IMR-90 (cell line): ENCODE measurements around the gene TREML2. TPM values are rescaled to one million over a fixed set of nuclear protein-coding genes. Genes with fewer than 3 reads are reported as not detected.

Experiments
- ATAC-seq: fragments of 200-7000 bp; cut with Tn5 transposase; 2 replicates; pipeline ENCODE4 v1.9.1; 2020; ENCODE audit warnings: low read depth, mild to moderate bottlenecking, moderate library complexity
- BruUV-seq: library from RNA; stranded (reverse); fragments of 400-500 nt; replicated peaks from 2 replicates; lab custom pipeline; 2021; lab: Mats Ljungman, UMichigan
- CTCF ChIA-PET: fragments of 300-600 bp; formaldehyde crosslinking; extraction: SDS; loops from one replicate; lab custom pipeline; 2021; ENCODE audit warnings: antibody characterized with exemption; lab: Yijun Ruan, JAX
- POLR2A ChIA-PET: fragments of 300-600 bp; sonication (Branson Sonifier 250); formaldehyde crosslinking; loops from one replicate; lab custom pipeline; 2022; ENCODE audit warnings: antibody characterized with exemption; ENCODE audit not compliant: unreplicated experiment; lab: Charles Lee
- DNase-seq: peaks from one replicate; pipeline ENCODE4 v3.0.0; 2013
- H2AFZ ChIP-seq: replicated peaks from 2 replicates; pipeline ENCODE3; 2013; ENCODE audit warnings: low read length, mild to moderate bottlenecking; ENCODE audit not compliant: poor library complexity
- H2AK5ac ChIP-seq: 2 replicates; pipeline ENCODE4 v1.6.1; 2013; ENCODE audit warnings: low read depth, low read length, inconsistent platforms
- H2AK9ac ChIP-seq: replicated peaks from 2 replicates; pipeline ENCODE3; 2013; ENCODE audit warnings: mild to moderate bottlenecking, low read depth, low read length, moderate library complexity; ENCODE audit not compliant: poor library complexity
- H2BK120ac ChIP-seq: 2 replicates; pipeline ENCODE4 v1.6.1; 2013; ENCODE audit warnings: low read depth, low read length, inconsistent platforms
- H2BK15ac ChIP-seq: 3 replicates; pipeline ENCODE4 v1.6.1; 2013; ENCODE audit warnings: low read depth, low read length, inconsistent platforms
- H2BK20ac ChIP-seq: 2 replicates; pipeline ENCODE4 v1.6.1; 2013; ENCODE audit warnings: low read depth, mild to moderate bottlenecking, inconsistent platforms, low read length, moderate library complexity
- H2BK5ac ChIP-seq: 2 replicates; pipeline ENCODE4 v1.6.1; 2013; ENCODE audit warnings: mild to moderate bottlenecking, low read depth, low read length, inconsistent platforms; ENCODE audit not compliant: poor library complexity, severe bottlenecking
- H3K14ac ChIP-seq: replicated peaks from 2 replicates; pipeline ENCODE4 v1.6.1; 2013; ENCODE audit warnings: low read depth, low read length, inconsistent platforms
- H3K18ac ChIP-seq: 2 replicates; pipeline ENCODE4 v1.6.1; 2013; ENCODE audit warnings: low read depth, low read length, control low read depth
- H3K23ac ChIP-seq: 2 replicates; pipeline ENCODE4 v1.6.1; 2013; ENCODE audit warnings: low read depth, low read length, inconsistent platforms
- H3K27ac ChIP-seq: 2 replicates; pipeline ENCODE4 v1.5.1; 2013; ENCODE audit warnings: mild to moderate bottlenecking, control low read depth, low read length; ENCODE audit not compliant: insufficient read depth
- H3K27me3 ChIP-seq: 2 replicates; pipeline ENCODE4 v1.6.1; 2013; ENCODE audit warnings: low read length; ENCODE audit not compliant: control insufficient read depth, insufficient read depth
- H3K36me3 ChIP-seq: 2 replicates; pipeline ENCODE4 v1.6.1; 2013; ENCODE audit warnings: low read length, mixed read lengths; ENCODE audit not compliant: control insufficient read depth, insufficient read depth
- H3K4ac ChIP-seq: 2 replicates; pipeline ENCODE4 v1.6.1; 2013; ENCODE audit warnings: low read depth, low read length, inconsistent platforms
- H3K4me1 ChIP-seq: 2 replicates; pipeline ENCODE4 v1.6.1; 2013; ENCODE audit warnings: low read length, mixed read lengths; ENCODE audit not compliant: control insufficient read depth, insufficient read depth
- H3K4me2 ChIP-seq: 2 replicates; pipeline ENCODE4 v1.6.1; 2013; ENCODE audit warnings: low read depth, mild to moderate bottlenecking, control low read depth, low read length, moderate library complexity
- H3K4me3 ChIP-seq: 2 replicates; pipeline ENCODE4 v1.5.1; 2013; ENCODE audit warnings: low read depth, mild to moderate bottlenecking, control low read depth, low read length, moderate library complexity; ENCODE audit not compliant: insufficient read depth
- H3K56ac ChIP-seq: 2 replicates; pipeline ENCODE4 v1.6.1; 2013; ENCODE audit warnings: low read length, inconsistent platforms; ENCODE audit not compliant: insufficient read depth; ENCODE audit errors: extremely low read depth
- H3K79me1 ChIP-seq, 2 experiments: 2 replicates each; pipeline ENCODE4 v1.6.1; 2013; ENCODE audit warnings: low read length in 2 of 2, inconsistent platforms in 1 of 2, low read depth in 1 of 2
- H3K9ac ChIP-seq: 2 replicates; pipeline ENCODE4 v1.6.1; 2013; ENCODE audit warnings: low read depth, low read length, control low read depth
- H3K9me1 ChIP-seq: 2 replicates; pipeline ENCODE4 v1.6.1; 2013; ENCODE audit warnings: low read length, inconsistent platforms; ENCODE audit not compliant: insufficient read depth
- H3K9me3 ChIP-seq: 2 replicates; pipeline ENCODE4 v1.6.1; 2013; ENCODE audit warnings: low read length; ENCODE audit not compliant: control insufficient read depth, insufficient read depth
- H4K20me1 ChIP-seq: 2 replicates; pipeline ENCODE4 v1.6.1; 2013; ENCODE audit warnings: low read length, inconsistent platforms; ENCODE audit not compliant: insufficient read depth
- H4K5ac ChIP-seq: 2 replicates; pipeline ENCODE4 v1.6.1; 2013; ENCODE audit warnings: mild to moderate bottlenecking, low read depth, low read length, control low read depth
- H4K8ac ChIP-seq, 2 experiments: 2 replicates each; pipeline ENCODE4 v1.6.1; 2013; ENCODE audit warnings: low read depth in 2 of 2, low read length in 2 of 2, control low read depth in 1 of 2, inconsistent platforms in 1 of 2
- H4K91ac ChIP-seq: 2 replicates; pipeline ENCODE4 v1.6.1; 2013; ENCODE audit warnings: low read depth, low read length, inconsistent platforms; ENCODE audit not compliant: insufficient read depth
- BHLHE40 ChIP-seq: fragments of 150-350 bp; IDR thresholded peaks from 2 replicates; pipeline ENCODE4 v1.6.1; 2016; ENCODE audit warnings: mild to moderate bottlenecking, low read depth, low read length
- CEBPB ChIP-seq: IDR thresholded peaks from 2 replicates; pipeline ENCODE4 v1.6.1; 2012; ENCODE audit warnings: low read depth, low read length, improper control_type of control experiment
- CHD1 ChIP-seq: IDR thresholded peaks from 2 replicates; pipeline ENCODE4 v1.6.1; 2012; ENCODE audit warnings: low read depth, low read length, improper control_type of control experiment
- CTCF ChIP-seq: conservative IDR thresholded peaks from 2 replicates; pipeline ENCODE4 v1.5.1; 2012; ENCODE audit warnings: mild to moderate bottlenecking, low read depth, low read length, improper control_type of control experiment
- ELK1 ChIP-seq: fragments of 150-350 bp; IDR thresholded peaks from 2 replicates; pipeline ENCODE4 v1.6.1; 2016; ENCODE audit warnings: low read depth, mild to moderate bottlenecking, low read length, moderate library complexity, borderline replicate concordance
- FOS ChIP-seq: fragments of 150-350 bp; IDR thresholded peaks from 2 replicates; pipeline ENCODE4 v1.6.1; 2016; ENCODE audit warnings: low read depth, low read length
- MAFK ChIP-seq: IDR thresholded peaks from 2 replicates; pipeline ENCODE4 v1.6.1; 2012; ENCODE audit warnings: low read depth, low read length, improper control_type of control experiment
- NFE2L2 ChIP-seq: fragments of 150-350 bp; IDR thresholded peaks from 2 replicates; pipeline ENCODE4 v1.6.1; 2016; ENCODE audit warnings: low read depth, mild to moderate bottlenecking, low read length
- POLR2A ChIP-seq: IDR thresholded peaks from 2 replicates; pipeline ENCODE4 v1.6.1; 2012; ENCODE audit warnings: mild to moderate bottlenecking, low read depth, low read length
- RAD21 ChIP-seq: IDR thresholded peaks from 2 replicates; pipeline ENCODE4 v1.6.1; 2012; ENCODE audit warnings: low read length, improper control_type of control experiment
- RCOR1 ChIP-seq: IDR thresholded peaks from 2 replicates; pipeline ENCODE4 v1.6.1; 2012; ENCODE audit warnings: mild to moderate bottlenecking, low read length, improper control_type of control experiment; ENCODE audit not compliant: insufficient replicate concordance
- RFX5 ChIP-seq: IDR thresholded peaks from 2 replicates; pipeline ENCODE4 v1.8.0; 2012; ENCODE audit warnings: low read depth, mild to moderate bottlenecking, low read length, moderate library complexity
- SMC3 ChIP-seq: fragments of 150-350 bp; IDR thresholded peaks from 2 replicates; pipeline ENCODE4 v1.6.1; 2016; ENCODE audit warnings: low read depth, mild to moderate bottlenecking, antibody characterized with exemption, low read length, moderate library complexity
- USF2 ChIP-seq: fragments of 150-350 bp; IDR thresholded peaks from 2 replicates; pipeline ENCODE4 v1.6.1; 2017; ENCODE audit warnings: mild to moderate bottlenecking, antibody characterized with exemption, low read length, low read depth
- whole genome bisulfite sequencing, 2 experiments: methylation state at CpG; one replicate each; pipeline versions ENCODE4 v1.1.5 to v1.1.7; 2013; ENCODE audit warnings: missing lambda C conversion rate in 2 of 2; ENCODE audit not compliant: insufficient read length in 1 of 2; ENCODE audit errors: extremely low coverage in 2 of 2; 5-methylcytosine and 5-hydroxymethylcytosine counted together
- dilution Hi-C: fragments of 300-500 bp; cut with HindIII; formaldehyde crosslinking; loops from one replicate; pipeline ENCODE4 v1.14.3; 2018; ENCODE audit warnings: low sequenced_read_pairs; ENCODE audit not compliant: unreplicated experiment
- in situ Hi-C: fragments of 300-500 bp; cut with MboI; formaldehyde crosslinking; loops from 3 replicates; pipeline ENCODE4 v1.14.3; 2019; ENCODE audit warnings: low sequenced_read_pairs, inconsistent platforms, mixed read lengths
- intact Hi-C: fragments of 100-400 bp; cut with micrococcal nuclease; formaldehyde crosslinking; loops from 2 replicates; pipeline ENCODE4 v1.10.0; 2022
- polyA plus RNA-seq, 3 experiments: library from polyadenylated mRNA; depleted of rRNA; stranded (reverse); fragments of >200 nt; gene quantifications; 2 replicates each; pipeline ENCODE4 v1.2.3, GENCODE V29; 2012; ENCODE audit warnings: low replicate concordance in 1 of 3
- total RNA-seq: library from RNA; depleted of rRNA; stranded (reverse); fragments of >200 nt; gene quantifications from 2 replicates; pipeline ENCODE4 v1.2.3, GENCODE V29; 2012

The TREML2 gene
- total and polyA plus RNA-seq, 2 of the 4 experiments (the other 2 are of a cell fraction) = not detected

GRCh38 chr6:41190791-41191190, 10.2 kb downstream of the TREML2 start:
- Histone ChIP-seq H3K27ac (no peak overlapping the region), H3K79me1 (no peaks in the 10 kb centered on the region), H3K14ac (no peak overlapping the region), H2BK5ac (no peak overlapping the region), H3K27me3 (peaks cover 20% of the 10 kb centered on the region), H3K9me3 (peaks cover 3% of the 10 kb centered on the region), H3K23ac (no peak overlapping the region), H3K56ac (no peak overlapping the region), H3K4me1 (no peaks in the 10 kb centered on the region), H3K9me1 (no peaks in the 10 kb centered on the region), H3K4me3 (no peak overlapping the region), H4K20me1 (no peaks in the 10 kb centered on the region), H4K8ac (no peak overlapping the region), H2BK20ac (no peak overlapping the region), H3K4ac (no peak overlapping the region), H3K4me2 (no peak overlapping the region), H3K36me3 (no peaks in the 10 kb centered on the region), H4K5ac (no peak overlapping the region), H3K18ac (no peak overlapping the region), H4K91ac (no peak overlapping the region), H2BK15ac (no peak overlapping the region), H2AK9ac (no peak overlapping the region), H2AFZ (no peak overlapping the region), H3K9ac (no peak overlapping the region), H2BK120ac (no peak overlapping the region), H2AK5ac (no peak overlapping the region)
- TF ChIP-seq CHD1 (no peak), RFX5 (no peak), USF2 (no peak), MAFK (no peak), RAD21 (no peak), CTCF (no peak), BHLHE40 (no peak), RCOR1 (no peak), ELK1 (no peak), POLR2A (no peak), SMC3 (no peak), NFE2L2 (no peak), FOS (no peak), CEBPB (no peak)
- ATAC-seq = no peak
- ChIA-PET POLR2A (no interaction called here), CTCF (no interaction called here)
- no peak for DNase-seq
- WGBS, 2 experiments = no CpG with 5 or more reads among the region's 3 CpGs
- no TSS peak for BruUV-seq
- dilution Hi-C loops = no loop called here
- in situ Hi-C loops = no loop called here
- intact Hi-C loops = no loop called here
